Upper lobe of left lung (tissue), 4 donors: ENCODE data around the gene VSIR.

Experiments used
- CTCF ChIP-seq, 6 experiments: fragments of 450-650 bp in 4 of 6; fragments of 200-600 bp in 2 of 6; sonication (generic) in 2 of 6; IDR thresholded peaks; one replicate each; pipeline ENCODE4 v1.5.1; 2016 to 2019; ENCODE audit warnings: antibody characterized with exemption in 6 of 6
- EP300 ChIP-seq, 4 donors: sonication (generic); formaldehyde crosslinking; IDR thresholded peaks; one replicate each; pipeline ENCODE4 v1.5.1; 2017; ENCODE audit warnings: antibody characterized with exemption in 4 of 4, control low read depth in 2 of 4
- POLR2AphosphoS5 ChIP-seq, 2 donors: sonication (generic); formaldehyde crosslinking; IDR thresholded peaks; one replicate each; pipeline ENCODE4 v1.5.1; 2017; ENCODE audit warnings: antibody characterized with exemption in 2 of 2

GRCh38 chr10:71767420-71768035, 5.8 kb downstream of the VSIR start:
- TF ChIP-seq POLR2AphosphoS5 (IDR thresholded peaks at IDR 0.05) (peak; percentile 75 to 90), CTCF (IDR thresholded peaks at IDR 0.05) (no peak), EP300 (IDR thresholded peaks at IDR 0.05) (peak in 2 of 4 donors; percentile 57 to 90)
